ENCODE results near the gene SLC24A3.

DNA sequence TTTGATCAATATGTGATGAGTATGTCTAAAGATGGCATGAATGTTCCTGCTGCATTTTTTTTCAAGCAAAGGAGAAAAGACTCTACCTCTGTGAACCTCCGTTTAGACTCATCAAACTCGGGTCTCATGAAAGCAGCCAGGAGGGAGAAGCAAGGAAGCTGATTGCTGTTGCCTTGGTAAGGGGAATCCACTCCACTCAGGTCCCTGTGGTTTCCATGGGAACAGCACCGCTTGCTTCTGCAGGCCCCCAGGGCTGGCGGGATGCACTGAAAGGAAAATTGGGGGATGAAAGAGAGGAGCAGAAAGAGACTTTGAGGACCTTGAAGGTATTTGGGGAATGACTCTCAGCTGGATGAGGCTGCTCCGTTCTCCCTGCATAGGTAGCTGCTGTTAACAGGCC lies 296.0 kb downstream of the SLC24A3 start:
- TF ChIP-seq, protein P1, sequence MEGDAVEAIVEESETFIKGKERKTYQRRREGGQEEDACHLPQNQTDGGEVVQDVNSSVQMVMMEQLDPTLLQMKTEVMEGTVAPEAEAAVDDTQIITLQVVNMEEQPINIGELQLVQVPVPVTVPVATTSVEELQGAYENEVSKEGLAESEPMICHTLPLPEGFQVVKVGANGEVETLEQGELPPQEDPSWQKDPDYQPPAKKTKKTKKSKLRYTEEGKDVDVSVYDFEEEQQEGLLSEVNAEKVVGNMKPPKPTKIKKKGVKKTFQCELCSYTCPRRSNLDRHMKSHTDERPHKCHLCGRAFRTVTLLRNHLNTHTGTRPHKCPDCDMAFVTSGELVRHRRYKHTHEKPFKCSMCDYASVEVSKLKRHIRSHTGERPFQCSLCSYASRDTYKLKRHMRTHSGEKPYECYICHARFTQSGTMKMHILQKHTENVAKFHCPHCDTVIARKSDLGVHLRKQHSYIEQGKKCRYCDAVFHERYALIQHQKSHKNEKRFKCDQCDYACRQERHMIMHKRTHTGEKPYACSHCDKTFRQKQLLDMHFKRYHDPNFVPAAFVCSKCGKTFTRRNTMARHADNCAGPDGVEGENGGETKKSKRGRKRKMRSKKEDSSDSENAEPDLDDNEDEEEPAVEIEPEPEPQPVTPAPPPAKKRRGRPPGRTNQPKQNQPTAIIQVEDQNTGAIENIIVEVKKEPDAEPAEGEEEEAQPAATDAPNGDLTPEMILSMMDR (IDR thresholded peaks at IDR 0.05), result no peak
- no peak for TF ChIP-seq POLR2A (IDR thresholded peaks at IDR 0.05)
